Suppressor macrophage treated with lipopolysaccharide for 4 hours (primary cell): ENCODE measurements around the gene SLC12A3.
"Not testable (repeated sequence)": the region's sequence is repeated elsewhere in the genome, so short reads cannot be mapped to it uniquely, and the experiment has no call there.

Experiments used
- DNase-seq: peaks from one replicate; pipeline ENCODE4 v3.0.0-alpha.2; 2020

The SLC12A3 gene

GRCh38 chr16:56929639-56930038, 64.6 kb downstream of the SLC12A3 start:
- DNase-seq, result no peak

GRCh38 chr16:56930486-56931270, 65.7 kb downstream of the SLC12A3 start:
- no peak for DNase-seq

DNA sequence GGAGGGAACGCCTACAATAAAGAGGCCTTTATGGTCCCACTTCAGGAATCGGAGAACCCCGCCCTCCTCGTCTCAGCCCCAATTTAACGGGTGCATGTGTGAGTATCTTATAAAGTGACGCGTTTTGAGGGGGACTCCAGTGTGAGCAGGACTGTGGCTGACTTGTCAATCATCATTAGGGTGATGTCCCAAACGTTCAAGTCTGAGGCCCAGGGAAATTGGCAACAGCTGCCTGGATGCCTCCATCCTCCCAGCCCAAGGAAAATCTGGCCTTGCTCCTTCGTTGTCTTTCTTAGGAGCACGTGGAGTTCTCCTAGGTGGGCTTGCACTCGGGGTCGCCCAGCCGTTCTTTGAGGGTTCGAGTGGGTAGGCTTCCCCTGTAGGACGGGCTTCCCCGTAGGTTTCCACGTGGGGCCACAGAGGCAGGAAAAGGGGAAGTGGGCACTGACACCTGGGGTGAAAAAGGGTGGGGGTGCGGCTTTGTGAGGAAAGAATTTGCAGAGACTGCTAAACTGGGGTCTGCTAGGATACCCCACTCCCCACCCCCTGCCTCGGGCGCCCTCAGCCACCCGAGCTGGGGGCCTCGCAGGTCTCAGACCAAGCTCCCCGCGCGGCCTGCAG, 66.4 kb downstream of the SLC12A3 start:
- no peak for DNase-seq

DNA sequence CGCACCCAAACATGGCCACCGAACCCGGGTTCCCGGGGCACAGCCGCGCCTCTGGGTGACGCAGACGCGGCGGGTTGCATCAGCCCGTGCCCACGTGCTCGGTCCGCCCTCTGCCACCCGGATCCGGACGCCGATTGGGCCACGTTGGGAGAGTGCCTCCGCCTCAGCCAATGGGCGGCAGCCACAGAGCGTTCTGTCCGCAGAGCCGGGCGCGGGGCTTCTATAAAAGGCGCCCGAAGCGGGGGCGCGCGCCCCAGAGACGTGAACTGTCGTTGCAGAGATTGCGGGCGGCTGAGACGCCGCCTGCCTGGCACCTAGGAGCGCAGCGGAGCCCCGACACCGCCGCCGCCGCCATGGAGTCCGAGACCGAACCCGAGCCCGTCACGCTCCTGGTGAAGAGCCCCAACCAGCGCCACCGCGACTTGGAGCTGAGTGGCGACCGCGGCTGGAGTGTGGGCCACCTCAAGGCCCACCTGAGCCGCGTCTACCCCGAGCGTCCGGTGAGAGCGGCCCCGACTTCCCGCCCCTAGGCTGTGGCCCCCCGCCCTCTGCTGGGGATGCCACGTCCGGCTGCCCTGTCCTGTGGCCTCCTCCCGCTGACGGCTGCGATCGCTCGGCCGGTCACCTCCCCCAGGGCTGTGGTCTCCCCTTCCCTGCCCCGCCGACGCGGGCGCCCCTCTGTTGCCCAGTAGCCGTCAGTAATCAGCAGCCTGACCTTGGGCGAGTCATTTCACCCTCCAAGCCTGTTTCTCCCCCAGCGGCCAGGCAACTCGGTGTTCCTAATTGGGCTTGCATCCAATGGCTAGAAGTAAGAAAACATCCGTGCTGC, 67.1 kb downstream of the SLC12A3 start, which contains the start of gene HERPUD1:
Gene HERPUD1 (plus strand): TSS at position 251 of the 829 bp plus-strand sequence. CDS start 103 bp downstream, at position 354.
- DNase-seq, result peak; percentile 100

DNA sequence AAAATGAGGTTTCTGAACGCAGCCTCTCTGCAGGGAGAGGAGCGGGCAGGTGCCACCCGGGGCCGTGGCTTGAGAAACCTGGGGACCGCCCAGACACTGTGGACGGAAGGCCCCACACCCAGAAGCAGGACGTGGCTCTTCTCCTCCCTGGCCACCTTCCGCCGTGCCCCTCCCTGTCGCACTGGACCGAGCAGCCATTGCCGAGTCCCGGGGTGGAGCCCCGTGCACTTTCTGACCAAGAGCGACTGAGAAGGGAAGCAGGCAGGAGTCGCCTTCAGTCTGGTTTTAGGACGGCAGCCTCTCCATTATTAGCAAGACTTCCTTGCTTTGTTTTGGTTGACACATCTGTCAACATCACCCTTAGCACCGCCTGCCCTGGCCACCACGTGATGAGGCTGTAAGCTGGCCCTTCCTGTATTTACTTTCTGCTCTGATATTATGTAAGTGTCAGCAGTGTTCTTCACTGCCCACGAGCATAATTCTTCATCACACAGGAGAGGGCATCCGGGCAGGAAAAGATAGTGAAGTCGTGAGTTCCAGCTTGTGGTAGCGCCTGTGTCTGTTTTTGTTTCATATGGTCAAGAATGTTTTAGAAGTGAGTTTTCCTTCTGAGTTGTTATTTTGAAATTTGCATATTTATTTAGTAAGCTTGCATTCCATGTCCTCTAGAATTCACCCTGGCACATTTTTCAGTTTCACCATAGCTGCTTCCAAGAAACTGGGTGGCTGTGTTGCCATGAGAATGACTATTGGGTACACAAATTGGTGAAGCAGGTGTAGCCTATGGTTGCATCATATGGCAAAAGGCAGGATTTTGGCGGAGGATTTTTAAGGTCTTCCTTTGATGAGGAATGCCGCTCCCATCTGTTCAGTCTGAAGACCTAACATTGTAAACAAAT, 68.0 kb downstream of the SLC12A3 start:
- peak; percentile 91 for DNase-seq

- no peak for DNase-seq
Observed at GRCh38 chr16:56933828-56934598, 69.0 kb downstream of the SLC12A3 start.

DNA sequence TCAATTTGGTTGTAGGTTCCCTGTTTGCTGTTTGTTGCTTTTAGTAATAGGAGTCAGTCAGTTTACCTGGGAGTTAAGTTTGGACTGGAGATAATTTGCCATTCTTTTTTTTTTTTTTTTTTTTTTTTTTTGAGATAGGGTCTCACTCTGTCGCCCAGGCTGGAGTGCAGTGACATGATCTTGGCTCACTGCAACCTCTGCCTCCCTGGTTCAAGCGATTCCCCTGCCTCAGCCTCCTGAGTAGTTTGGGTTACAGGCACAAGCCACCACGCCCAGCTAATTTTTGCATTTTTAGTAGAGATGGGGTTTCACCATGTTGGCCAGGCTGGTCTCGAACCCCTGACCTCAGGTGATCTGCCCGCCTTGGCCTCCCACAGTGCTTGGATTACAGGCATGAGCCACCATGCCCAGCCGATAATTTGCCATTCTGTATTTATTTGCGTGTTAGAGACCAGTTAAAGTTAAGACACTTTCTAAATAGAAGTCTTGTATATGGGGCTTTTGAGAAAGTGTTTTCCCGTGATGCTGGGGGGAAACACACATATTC, 69.7 kb downstream of the SLC12A3 start:
- not testable (repeated sequence) for DNase-seq

- DNase-seq, result no peak
Observed at GRCh38 chr16:56935201-56935600, 70.2 kb downstream of the SLC12A3 start.

DNA sequence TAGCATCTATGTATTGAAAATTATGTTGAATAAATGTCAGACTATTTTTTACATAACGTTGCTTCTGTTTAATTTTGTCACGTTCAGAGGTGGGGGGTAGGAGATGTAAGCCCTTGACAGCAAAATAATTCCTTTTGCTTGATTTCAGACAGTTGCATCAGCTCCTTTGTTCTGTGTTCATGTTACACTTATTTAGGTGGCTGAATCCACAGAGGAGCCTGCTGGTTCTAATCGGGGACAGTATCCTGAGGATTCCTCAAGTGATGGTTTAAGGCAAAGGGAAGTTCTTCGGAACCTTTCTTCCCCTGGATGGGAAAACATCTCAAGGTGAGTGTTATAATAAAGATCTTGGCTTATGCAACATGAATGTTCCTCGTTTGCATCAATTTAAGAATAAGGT, 71.5 kb downstream of the SLC12A3 start:
- DNase-seq, result no peak

DNA sequence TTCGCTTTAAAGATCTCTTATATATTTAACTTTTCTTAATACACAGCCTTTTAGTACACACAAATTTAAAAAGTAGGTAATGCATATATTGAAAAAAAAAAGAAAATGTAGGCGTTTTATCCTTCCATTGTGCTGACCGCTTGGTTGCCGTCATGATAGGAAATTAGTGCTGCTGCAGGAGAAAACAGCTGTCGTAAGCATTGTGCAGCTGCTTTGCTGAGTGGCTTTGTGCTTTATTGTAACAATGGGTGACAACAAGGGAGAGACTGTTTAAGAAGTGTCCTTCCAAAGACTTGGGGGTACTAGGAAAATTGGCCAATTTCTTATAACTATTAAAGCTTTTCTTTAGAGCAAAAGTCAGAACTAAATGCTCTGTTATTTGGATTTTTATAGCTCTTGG, 71.9 kb downstream of the SLC12A3 start:
- DNase-seq, result no peak

- no peak for DNase-seq
Observed at GRCh38 chr16:56938664-56939513, 73.9 kb downstream of the SLC12A3 start.

GRCh38 chr16:56939801-56940200, 74.8 kb downstream of the SLC12A3 start:
- no peak for DNase-seq

DNA sequence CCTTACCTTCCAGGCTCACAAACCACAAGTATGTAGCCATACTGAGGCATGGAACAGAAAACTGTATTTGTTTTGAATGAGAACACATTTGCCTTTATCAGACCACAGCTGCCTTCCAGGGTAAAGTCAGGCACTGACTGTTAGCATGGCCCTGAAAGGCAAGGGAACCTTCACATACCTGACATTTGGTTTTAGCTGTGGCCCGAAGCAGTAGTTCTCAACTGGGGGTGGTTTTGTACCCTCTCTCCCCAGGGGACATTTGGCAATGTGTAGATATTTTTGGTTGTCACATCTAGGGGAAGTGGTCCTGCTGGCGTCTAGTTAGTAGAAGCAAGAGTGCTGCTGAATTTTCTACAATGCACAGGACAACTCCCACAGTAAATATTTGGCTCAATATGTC, 76.1 kb downstream of the SLC12A3 start:
- DNase-seq, result no peak

DNA sequence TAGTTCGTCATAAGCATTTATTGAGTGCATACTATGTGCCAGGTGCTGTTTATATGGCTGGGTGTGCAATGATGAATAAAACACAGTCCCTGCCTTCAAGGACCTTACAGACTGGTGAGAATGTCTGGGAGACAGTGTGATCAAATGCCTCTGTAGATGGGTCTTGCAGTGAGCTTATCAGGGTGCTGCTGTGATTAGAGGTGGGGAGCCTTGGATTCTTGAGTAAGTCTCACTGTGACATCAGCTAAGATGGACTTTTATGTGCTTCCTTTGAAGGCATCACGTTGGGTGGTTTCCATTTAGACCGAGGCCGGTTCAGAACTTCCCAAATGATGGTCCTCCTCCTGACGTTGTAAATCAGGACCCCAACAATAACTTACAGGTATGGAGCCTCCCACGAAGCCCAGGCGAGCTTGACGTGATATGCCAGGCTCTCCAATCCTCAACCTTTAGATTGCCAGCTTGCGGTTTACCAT, 76.9 kb downstream of the SLC12A3 start:
- no peak for DNase-seq

DNA sequence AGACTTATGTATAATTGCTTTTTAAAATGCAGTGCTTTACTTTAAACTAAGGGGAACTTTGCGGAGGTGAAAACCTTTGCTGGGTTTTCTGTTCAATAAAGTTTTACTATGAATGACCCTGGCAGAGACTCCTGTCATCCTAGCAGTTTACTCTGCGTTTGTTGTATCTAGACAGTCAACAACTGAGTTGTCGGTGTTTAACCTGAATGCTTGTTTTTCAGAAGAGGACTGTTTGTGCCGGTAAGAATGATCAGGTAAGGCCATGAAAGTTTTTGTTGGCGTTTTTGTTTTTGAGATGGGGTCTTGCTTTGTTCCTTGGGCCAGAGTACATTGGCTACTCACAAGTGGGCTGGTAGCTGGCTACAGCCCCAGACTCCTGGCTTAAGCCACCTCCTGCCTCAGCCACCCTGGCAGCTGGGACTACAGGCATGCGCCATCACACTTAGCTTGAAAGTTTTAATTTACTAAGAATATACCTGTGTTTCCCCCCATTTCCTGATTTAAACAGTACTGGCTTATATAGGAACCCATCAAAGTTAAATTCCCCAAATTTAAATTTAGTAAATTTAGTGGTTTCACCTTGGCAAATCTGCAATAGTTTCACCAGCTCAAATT, 78.9 kb downstream of the SLC12A3 start:
- no peak for DNase-seq

GRCh38 chr16:56944954-56945839, 80.2 kb downstream of the SLC12A3 start:
- no peak for DNase-seq

- no peak for DNase-seq
Observed at GRCh38 chr16:56945847-56946527, 81.0 kb downstream of the SLC12A3 start.
